PFSK-1 (cell line): ENCODE data around the gene RTL5.

Experiments used
- FOXP2 ChIP-seq: optimal IDR thresholded peaks from 2 replicates; pipeline ENCODE3; 2011; ENCODE audit warnings: borderline replicate concordance, control low read depth, inconsistent platforms; ENCODE audit not compliant: insufficient read depth; ENCODE audit errors: extremely low read length, extremely low read depth
- POLR2AphosphoS5 ChIP-seq: IDR thresholded peaks from 2 replicates; pipeline ENCODE4 v1.6.1; 2012; ENCODE audit warnings: low read depth, mild to moderate bottlenecking, control low read depth, low read length, moderate library complexity
- SIN3A ChIP-seq: IDR thresholded peaks from 2 replicates; pipeline ENCODE4 v1.6.1; 2012; ENCODE audit warnings: mild to moderate bottlenecking, low read length, moderate library complexity, borderline replicate concordance; ENCODE audit not compliant: insufficient read depth
- TAF1 ChIP-seq: IDR thresholded peaks from 2 replicates; pipeline ENCODE4 v1.6.1; 2012; ENCODE audit warnings: low read length, control low read depth, borderline replicate concordance; ENCODE audit not compliant: insufficient read depth
- TF ChIP-seq, protein P1 (sequence below), 2 experiments: IDR thresholded peaks; 2 replicates each; pipeline versions ENCODE4 v1.6.1 to v1.8.0; 2011 to 2012; ENCODE audit warnings: low read depth in 2 of 2, low read length in 2 of 2, control low read depth in 1 of 2, inconsistent platforms in 1 of 2, mild to moderate bottlenecking in 1 of 2, moderate library complexity in 1 of 2; ENCODE audit not compliant: insufficient read depth in 1 of 2

Gene RTL5

DNA sequence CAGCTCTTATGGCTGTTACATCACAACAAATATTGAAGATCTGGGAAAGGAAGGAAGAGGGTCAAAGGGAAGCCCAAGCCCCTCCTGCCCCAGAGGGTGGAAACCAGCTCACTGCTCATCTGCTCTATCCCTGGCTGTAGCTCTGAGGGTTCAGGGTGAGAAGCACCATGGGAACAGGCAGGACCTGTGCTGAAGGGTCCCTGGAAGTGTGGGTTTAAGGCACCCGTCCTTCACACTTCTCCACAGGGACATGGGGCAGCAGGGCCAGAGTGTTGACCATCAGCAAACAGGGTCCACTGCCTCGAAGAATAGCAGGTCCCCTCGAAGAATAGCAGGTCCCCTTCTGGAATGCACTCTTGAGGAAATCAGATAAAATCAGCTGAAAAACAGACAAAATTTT is 4.4 kb downstream of the RTL5 start:
- TF ChIP-seq SIN3A (no peak), TAF1 (no peak), POLR2AphosphoS5 (no peak), FOXP2 (no peak)
- TF ChIP-seq, protein P1, sequence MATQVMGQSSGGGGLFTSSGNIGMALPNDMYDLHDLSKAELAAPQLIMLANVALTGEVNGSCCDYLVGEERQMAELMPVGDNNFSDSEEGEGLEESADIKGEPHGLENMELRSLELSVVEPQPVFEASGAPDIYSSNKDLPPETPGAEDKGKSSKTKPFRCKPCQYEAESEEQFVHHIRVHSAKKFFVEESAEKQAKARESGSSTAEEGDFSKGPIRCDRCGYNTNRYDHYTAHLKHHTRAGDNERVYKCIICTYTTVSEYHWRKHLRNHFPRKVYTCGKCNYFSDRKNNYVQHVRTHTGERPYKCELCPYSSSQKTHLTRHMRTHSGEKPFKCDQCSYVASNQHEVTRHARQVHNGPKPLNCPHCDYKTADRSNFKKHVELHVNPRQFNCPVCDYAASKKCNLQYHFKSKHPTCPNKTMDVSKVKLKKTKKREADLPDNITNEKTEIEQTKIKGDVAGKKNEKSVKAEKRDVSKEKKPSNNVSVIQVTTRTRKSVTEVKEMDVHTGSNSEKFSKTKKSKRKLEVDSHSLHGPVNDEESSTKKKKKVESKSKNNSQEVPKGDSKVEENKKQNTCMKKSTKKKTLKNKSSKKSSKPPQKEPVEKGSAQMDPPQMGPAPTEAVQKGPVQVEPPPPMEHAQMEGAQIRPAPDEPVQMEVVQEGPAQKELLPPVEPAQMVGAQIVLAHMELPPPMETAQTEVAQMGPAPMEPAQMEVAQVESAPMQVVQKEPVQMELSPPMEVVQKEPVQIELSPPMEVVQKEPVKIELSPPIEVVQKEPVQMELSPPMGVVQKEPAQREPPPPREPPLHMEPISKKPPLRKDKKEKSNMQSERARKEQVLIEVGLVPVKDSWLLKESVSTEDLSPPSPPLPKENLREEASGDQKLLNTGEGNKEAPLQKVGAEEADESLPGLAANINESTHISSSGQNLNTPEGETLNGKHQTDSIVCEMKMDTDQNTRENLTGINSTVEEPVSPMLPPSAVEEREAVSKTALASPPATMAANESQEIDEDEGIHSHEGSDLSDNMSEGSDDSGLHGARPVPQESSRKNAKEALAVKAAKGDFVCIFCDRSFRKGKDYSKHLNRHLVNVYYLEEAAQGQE (IDR thresholded peaks at IDR 0.05; ENCODE audit: insufficient read depth in 1 of 2, low read depth in 2 of 2, low read length in 2 of 2) = no peak

DNA sequence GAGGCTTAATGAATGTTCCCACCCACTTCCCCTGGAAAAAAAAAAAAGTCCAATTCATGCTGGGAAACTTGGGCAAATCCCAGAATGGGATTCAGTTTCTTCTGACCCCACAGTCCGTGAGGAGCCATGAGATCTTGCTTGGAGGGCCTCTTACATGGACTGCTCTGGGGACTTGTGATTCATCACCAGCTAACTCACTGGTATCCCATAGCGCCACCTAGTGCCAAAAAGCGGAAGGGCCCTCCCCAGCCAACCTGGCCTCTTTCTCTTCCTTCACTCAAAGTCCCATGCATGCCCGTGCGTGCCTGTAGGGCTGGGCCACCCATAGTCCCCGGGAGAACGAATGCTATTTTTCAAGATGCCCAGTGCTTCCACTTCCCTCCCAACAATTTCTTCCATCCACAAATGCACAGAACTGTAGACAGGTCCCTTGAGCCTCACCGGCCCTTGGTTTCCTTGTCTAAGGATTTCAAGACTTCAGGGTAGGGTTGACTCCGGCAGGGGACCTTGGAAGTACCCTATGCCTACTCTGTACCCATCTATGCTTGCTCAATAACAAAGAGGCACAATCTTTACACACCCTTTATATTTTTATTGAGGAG is 5.1 kb downstream of the RTL5 start:
- TF ChIP-seq SIN3A = no peak
- TF ChIP-seq POLR2AphosphoS5 = no peak
- TF ChIP-seq, protein P1 (IDR thresholded peaks at IDR 0.05; ENCODE audit: insufficient read depth in 1 of 2, low read depth in 2 of 2, low read length in 2 of 2) = no peak
- TF ChIP-seq FOXP2 = no peak
- no peak for TF ChIP-seq TAF1

DNA sequence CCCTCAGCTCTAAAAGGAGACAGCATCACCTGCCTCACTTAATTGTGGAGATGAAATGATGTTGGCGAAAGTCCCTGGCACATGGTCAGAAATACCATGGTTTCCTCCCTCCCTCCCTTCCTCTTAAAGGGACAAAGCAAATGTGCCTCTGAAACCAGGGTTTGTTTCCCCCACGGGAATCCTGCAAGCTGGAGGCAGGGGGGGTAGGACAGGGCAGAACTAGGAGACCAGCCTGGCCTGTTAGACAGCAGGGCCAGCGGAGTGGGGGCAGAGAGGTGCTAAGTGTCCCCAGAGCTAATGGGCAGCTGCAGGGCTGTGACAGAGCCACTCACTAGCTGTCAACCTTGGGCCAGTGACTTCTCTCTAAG is 5.7 kb downstream of the RTL5 start:
- TF ChIP-seq SIN3A (no peak), FOXP2 (no peak), POLR2AphosphoS5 (no peak), TAF1 (no peak)
- TF ChIP-seq, protein P1 (IDR thresholded peaks at IDR 0.05; ENCODE audit: insufficient read depth in 1 of 2, low read depth in 2 of 2, low read length in 2 of 2) = no peak

DNA sequence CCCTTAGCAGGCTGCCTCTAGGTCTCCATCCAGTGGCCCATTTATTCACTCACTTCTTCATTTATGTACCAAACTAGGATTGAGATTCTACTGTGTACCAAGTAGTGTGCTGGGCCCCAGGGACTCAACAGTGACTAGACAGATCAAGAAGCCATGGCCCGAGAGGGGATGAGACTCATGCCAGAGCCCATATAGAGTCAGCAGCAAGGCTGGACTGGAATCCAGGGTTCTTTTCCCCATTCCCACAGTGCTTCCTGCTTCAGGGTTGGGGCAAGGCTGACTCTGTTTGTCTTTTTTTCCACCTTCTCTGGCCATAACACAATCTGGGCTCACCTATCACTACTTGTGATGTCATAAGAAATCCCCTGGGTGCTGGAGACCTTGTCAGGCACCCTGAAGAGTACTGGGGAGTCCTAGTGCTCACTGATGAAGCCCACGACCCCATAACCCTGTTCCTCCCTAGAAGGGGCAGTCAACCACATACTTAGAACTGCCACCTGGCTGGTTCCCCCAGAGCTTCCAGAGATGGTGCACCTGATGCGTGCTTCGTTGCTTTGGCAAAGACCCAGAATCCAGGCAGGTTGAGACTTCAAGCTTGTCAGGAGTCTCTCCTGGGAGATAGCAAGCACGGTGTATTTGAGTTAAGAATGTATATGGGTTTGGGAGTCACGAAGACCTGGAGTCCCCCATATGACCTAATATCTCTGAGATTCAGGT is 6.2 kb downstream of the RTL5 start:
- TF ChIP-seq POLR2AphosphoS5 (no peak), SIN3A (no peak), TAF1 (no peak), FOXP2 (no peak)
- TF ChIP-seq, protein P1 (IDR thresholded peaks at IDR 0.05; ENCODE audit: insufficient read depth in 1 of 2, low read depth in 2 of 2, low read length in 2 of 2) = no peak
